Measurements from ENCODE around the gene RNF150.

RNF150 gene

DNA sequence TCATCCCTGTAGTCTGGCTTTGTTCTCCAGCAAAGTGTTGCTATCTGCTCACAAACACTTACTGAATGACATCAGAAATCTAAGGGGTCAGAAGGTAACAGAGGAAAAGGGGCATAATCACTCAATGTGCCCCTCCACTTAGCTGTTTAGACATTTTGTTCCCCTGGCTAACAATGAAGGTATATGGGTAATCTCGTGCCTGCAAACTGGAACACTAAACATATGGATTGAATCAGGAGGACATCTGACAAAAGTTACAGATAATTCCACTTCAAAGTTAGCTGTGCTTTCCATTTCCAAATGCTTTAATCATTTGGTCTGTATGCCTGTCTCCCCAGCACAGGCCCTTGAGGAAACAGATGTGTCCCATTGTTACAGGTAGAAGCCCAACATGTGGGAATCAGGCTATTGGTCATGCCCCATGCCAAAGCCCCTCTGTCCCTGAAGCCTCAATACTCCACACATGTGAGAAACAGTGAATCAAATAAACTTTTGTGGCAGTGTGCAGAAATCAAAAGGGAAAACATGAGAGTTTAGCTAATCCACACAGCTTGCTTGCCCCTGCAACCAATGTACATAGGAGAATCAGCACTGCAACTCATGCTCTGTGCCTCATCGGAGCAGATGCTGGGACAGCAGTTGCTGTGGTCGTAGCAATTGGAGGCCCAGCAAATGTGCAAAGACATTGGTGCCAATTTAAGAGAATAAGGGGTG, 111.7 kb downstream of the RNF150 start:
- no peaks in the 10 kb centered on the region for H3K27me3 ChIP-seq (ENCODE audit: low read depth, low read length)
- peaks cover 0 to 43% of the 10 kb centered on the region in 2 donors for H3K4me1 ChIP-seq (ENCODE audit: control insufficient read depth in 1 of 2, insufficient read depth in 2 of 2, low read length in 2 of 2)
- no peak overlapping the region for H3K4me3 ChIP-seq (ENCODE audit: low read depth in 1 of 2, low read length in 2 of 2)
- no peaks in the 10 kb centered on the region for H3K9me3 ChIP-seq (ENCODE audit: control insufficient read depth in 1 of 2, low read length in 2 of 2)
- H3K27ac ChIP-seq (ENCODE audit: low read length): no peak overlapping the region
- H3K36me3 ChIP-seq (ENCODE audit: control insufficient read depth in 1 of 2, insufficient read depth in 2 of 2, low read length in 2 of 2): no peaks in the 10 kb centered on the region

DNA sequence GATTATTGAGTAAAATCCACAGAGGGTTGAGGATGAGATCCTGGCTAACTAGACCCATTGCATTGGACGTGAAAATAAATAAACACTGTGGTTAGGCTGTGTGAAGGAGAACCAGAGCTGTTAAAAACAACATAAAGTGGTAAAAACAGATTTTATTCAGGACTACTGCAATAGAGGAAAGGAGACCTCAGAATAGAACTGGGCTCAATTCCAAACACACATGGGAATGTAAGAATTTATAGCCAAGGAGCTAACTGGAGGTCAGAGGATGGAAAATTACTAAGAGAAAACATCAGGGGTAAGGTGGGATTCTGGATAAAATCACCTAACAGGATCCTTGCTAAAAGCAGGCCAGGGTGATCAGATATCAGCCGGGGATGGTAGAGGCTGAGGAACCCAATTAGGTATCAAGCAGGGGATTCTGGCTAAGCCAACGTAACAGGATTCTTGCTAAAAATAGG, 112.4 kb downstream of the RNF150 start:
- H3K9me3 ChIP-seq (ENCODE audit: control insufficient read depth in 1 of 2, low read length in 2 of 2): no peaks in the 10 kb centered on the region
- H3K4me1 ChIP-seq (ENCODE audit: control insufficient read depth in 1 of 2, insufficient read depth in 2 of 2, low read length in 2 of 2): peaks cover 0 to 42% of the 10 kb centered on the region in 2 donors
- no peak overlapping the region for H3K27ac ChIP-seq (ENCODE audit: low read length)
- no peaks in the 10 kb centered on the region for H3K36me3 ChIP-seq (ENCODE audit: control insufficient read depth in 1 of 2, insufficient read depth in 2 of 2, low read length in 2 of 2)
- H3K4me3 ChIP-seq (ENCODE audit: low read depth in 1 of 2, low read length in 2 of 2): no peak overlapping the region
- no peaks in the 10 kb centered on the region for H3K27me3 ChIP-seq (ENCODE audit: low read depth, low read length)

DNA sequence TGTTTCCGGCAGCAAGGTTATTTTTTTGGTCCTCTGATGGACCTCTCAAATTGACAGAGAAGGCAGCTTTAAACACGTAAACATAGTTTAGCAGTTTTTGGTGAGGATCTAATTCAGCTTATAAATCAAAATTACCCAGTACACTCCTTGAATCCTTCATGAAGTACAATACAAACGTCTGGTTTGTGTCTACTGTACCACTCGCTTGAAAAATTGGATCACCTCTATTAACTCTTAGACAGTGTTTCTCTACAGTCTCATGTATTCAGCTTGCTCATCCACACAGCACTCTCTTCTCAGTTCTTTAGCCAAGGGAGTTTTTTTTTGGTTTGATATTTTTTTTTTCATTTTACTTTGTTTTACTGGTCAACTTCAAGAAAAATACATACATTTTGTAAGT, 113.5 kb downstream of the RNF150 start:
- no peak overlapping the region for H3K27ac ChIP-seq (ENCODE audit: low read length)
- no peak overlapping the region for H3K4me3 ChIP-seq (ENCODE audit: low read depth in 1 of 2, low read length in 2 of 2)
- peaks cover 0 to 43% of the 10 kb centered on the region in 2 donors for H3K4me1 ChIP-seq (ENCODE audit: control insufficient read depth in 1 of 2, insufficient read depth in 2 of 2, low read length in 2 of 2)

DNA sequence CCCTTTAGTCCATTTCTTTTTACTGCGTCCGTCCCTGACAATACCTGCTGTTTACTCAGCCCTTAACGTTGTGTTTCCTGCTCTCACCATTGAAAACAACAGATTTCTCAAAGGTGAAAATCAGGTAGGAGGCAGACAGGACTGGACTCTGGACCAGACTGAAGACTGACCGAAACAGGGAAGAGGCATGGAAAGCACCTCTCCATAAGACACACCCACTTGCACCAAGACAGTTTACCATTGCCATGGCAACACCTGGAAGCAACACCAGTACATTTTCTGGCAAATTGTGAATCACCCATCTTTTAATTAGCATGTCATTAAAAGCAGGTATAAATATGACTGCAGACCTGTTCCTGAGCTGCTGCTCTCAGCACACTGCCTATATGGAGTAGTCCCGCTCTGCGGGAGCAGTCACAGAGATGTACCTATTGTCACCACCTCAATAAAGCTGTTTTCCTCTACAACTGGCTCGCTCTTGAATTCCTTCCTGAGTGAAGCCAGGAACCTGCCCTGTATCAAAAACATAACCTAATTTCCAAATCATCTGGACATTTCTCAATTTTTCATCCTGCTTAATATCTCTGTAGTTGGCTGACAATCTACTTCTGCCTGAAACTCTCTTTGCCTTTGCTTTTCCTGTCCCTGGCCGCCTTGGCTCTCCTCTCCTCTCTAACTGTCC, 117.0 kb downstream of the RNF150 start:
- Histone ChIP-seq H3K4me1 (ENCODE audit: control insufficient read depth in 1 of 2, insufficient read depth in 2 of 2, low read length in 2 of 2) (peaks cover 0 to 38% of the 10 kb centered on the region in 2 donors), H3K27me3 (ENCODE audit: low read depth, low read length) (no peaks in the 10 kb centered on the region), H3K4me3 (ENCODE audit: low read depth in 1 of 2, low read length in 2 of 2) (no peak overlapping the region), H3K36me3 (ENCODE audit: control insufficient read depth in 1 of 2, insufficient read depth in 2 of 2, low read length in 2 of 2) (no peaks in the 10 kb centered on the region), H3K9me3 (ENCODE audit: control insufficient read depth in 1 of 2, low read length in 2 of 2) (no peaks in the 10 kb centered on the region), H3K27ac (ENCODE audit: low read length) (no peak overlapping the region)

More for the DNA sequence above, 113.5 kb downstream of the RNF150 start:
- H3K9me3 ChIP-seq (ENCODE audit: control insufficient read depth in 1 of 2, low read length in 2 of 2): no peaks in the 10 kb centered on the region
- no peaks in the 10 kb centered on the region for H3K36me3 ChIP-seq (ENCODE audit: control insufficient read depth in 1 of 2, insufficient read depth in 2 of 2, low read length in 2 of 2)
- no peaks in the 10 kb centered on the region for H3K27me3 ChIP-seq (ENCODE audit: low read depth, low read length)

DNA sequence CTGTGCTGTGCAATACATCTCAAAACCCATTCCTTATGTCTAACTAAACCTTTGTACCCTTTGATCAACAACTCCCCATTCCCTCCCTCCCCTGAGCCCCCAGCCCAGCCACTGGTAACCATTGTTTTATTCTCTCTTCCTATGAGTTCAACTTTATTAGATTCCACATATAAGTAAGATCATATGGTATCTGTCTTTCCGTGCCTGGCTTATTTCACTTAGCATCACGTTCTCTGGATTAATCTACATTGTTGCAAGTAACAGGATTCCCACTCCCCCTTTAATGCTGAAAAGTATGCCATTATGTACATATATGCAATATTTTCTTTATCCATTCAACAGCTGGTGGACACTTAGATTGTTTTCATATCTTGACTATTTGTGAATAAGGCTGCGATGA, 119.4 kb downstream of the RNF150 start:
- no peaks in the 10 kb centered on the region for H3K9me3 ChIP-seq (ENCODE audit: control insufficient read depth in 1 of 2, low read length in 2 of 2)
- H3K4me1 ChIP-seq (ENCODE audit: control insufficient read depth in 1 of 2, insufficient read depth in 2 of 2, low read length in 2 of 2): peaks cover 0 to 21% of the 10 kb centered on the region in 2 donors
- H3K36me3 ChIP-seq (ENCODE audit: control insufficient read depth in 1 of 2, insufficient read depth in 2 of 2, low read length in 2 of 2): no peaks in the 10 kb centered on the region
- no peak overlapping the region for H3K4me3 ChIP-seq (ENCODE audit: low read depth in 1 of 2, low read length in 2 of 2)
- no peaks in the 10 kb centered on the region for H3K27me3 ChIP-seq (ENCODE audit: low read depth, low read length)
- no peak overlapping the region for H3K27ac ChIP-seq (ENCODE audit: low read length)

DNA sequence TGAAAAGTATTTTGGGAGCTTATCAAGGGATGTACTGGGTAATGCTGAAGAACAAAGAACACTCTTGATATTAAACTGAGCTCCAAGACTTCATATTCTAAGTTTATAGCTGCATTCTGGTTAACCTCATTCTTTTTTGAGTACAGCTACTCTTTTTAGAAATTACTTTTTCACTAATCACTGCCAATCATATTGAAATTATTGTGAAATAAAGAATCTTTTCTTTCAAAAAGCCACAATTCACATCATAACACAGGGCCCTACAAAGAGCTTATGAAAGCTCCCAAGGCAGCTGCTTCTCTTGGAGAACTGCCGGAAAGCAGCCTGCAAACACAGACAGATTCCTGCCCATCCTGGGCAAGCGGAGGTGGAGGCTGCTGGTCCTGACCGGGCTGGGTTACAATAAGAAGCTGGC, 121.4 kb downstream of the RNF150 start:
- no peaks in the 10 kb centered on the region for H3K9me3 ChIP-seq (ENCODE audit: control insufficient read depth in 1 of 2, low read length in 2 of 2)
- H3K27me3 ChIP-seq (ENCODE audit: low read depth, low read length): no peaks in the 10 kb centered on the region
- peaks cover 0 to 20% of the 10 kb centered on the region in 2 donors for H3K4me1 ChIP-seq (ENCODE audit: control insufficient read depth in 1 of 2, insufficient read depth in 2 of 2, low read length in 2 of 2)
- no peaks in the 10 kb centered on the region for H3K36me3 ChIP-seq (ENCODE audit: control insufficient read depth in 1 of 2, insufficient read depth in 2 of 2, low read length in 2 of 2)
- no peak overlapping the region for H3K4me3 ChIP-seq (ENCODE audit: low read depth in 1 of 2, low read length in 2 of 2)
- H3K27ac ChIP-seq (ENCODE audit: low read length): no peak overlapping the region

DNA sequence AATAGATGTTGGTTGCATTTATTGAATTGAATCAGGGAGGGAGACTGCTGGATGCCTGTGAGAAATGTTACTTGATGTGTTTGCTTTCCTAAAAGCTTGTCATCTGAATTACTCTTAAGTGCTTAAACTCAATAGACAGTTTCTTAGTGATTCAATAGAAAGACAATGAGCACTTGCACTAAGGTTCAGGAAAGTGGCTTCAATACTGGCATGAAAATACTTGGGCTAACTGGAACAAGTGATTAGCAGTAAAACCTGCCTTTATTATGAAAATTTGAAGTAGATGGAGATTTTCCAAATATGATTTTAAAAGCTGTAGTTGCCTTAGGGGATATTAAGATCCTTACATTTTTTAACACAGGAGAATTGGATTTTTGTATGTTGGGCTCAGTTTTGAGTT, 123.3 kb downstream of the RNF150 start:
- Histone ChIP-seq H3K9me3 (ENCODE audit: control insufficient read depth in 1 of 2, low read length in 2 of 2) (no peaks in the 10 kb centered on the region), H3K4me1 (ENCODE audit: control insufficient read depth in 1 of 2, insufficient read depth in 2 of 2, low read length in 2 of 2) (peaks cover 0 to 8% of the 10 kb centered on the region in 2 donors), H3K4me3 (ENCODE audit: low read depth in 1 of 2, low read length in 2 of 2) (no peak overlapping the region), H3K27ac (ENCODE audit: low read length) (no peak overlapping the region), H3K36me3 (ENCODE audit: control insufficient read depth in 1 of 2, insufficient read depth in 2 of 2, low read length in 2 of 2) (no peaks in the 10 kb centered on the region), H3K27me3 (ENCODE audit: low read depth, low read length) (no peaks in the 10 kb centered on the region)

DNA sequence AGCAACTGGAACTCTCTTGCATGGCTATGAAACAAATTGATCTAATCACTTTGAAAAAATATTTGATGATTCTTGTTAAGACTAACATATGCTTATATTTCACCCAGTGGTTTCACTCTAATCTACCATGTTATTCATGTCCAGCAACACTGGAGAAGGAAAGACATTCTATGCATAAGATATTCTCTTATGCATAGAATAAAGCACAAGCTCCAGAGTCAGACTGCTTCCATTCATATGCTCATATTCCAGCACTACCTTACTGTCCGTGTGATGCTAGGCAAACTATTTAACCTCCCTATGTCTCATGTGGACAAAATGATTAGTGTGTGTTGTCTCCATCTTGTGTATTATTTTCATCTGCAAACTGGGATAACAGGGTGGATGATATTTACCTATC, 124.1 kb downstream of the RNF150 start:
- Histone ChIP-seq H3K9me3 (ENCODE audit: control insufficient read depth in 1 of 2, low read length in 2 of 2) (no peaks in the 10 kb centered on the region), H3K4me1 (ENCODE audit: control insufficient read depth in 1 of 2, insufficient read depth in 2 of 2, low read length in 2 of 2) (peaks cover 0 to 9% of the 10 kb centered on the region in 2 donors), H3K27ac (ENCODE audit: low read length) (no peak overlapping the region), H3K27me3 (ENCODE audit: low read depth, low read length) (no peaks in the 10 kb centered on the region), H3K36me3 (ENCODE audit: control insufficient read depth in 1 of 2, insufficient read depth in 2 of 2, low read length in 2 of 2) (no peaks in the 10 kb centered on the region), H3K4me3 (ENCODE audit: low read depth in 1 of 2, low read length in 2 of 2) (no peak overlapping the region)

DNA sequence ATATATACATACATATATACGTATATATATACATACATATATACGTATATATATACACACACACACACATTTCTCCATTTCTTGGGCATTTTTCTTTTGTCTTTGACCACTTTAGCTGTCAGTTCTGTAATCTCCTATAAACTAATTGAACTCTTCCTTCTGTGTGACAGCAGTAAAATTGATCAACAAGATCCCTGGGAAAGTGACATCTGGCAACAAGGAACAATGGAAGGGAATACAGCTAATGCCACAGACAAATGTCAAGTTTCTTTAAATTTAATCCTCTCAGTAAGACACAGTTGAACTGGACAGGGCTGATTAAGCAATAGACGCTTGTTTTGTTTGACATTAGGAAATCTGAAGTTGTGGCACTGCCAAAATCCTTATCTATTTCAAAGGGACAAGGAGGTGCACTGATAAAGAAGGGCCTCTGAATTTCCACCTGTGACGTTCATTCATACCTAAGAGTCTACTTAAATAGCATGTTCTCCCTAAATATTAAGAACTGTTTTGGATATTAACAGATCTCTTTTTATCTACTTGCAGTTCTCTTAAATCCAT, 126.9 kb downstream of the RNF150 start:
- no peaks in the 10 kb centered on the region for H3K27me3 ChIP-seq (ENCODE audit: low read depth, low read length)
- no peak overlapping the region for H3K27ac ChIP-seq (ENCODE audit: low read length)
- no peaks in the 10 kb centered on the region for H3K9me3 ChIP-seq (ENCODE audit: control insufficient read depth in 1 of 2, low read length in 2 of 2)
- no peaks in the 10 kb centered on the region for H3K36me3 ChIP-seq (ENCODE audit: control insufficient read depth in 1 of 2, insufficient read depth in 2 of 2, low read length in 2 of 2)
- peaks cover 0 to 4% of the 10 kb centered on the region in 2 donors for H3K4me1 ChIP-seq (ENCODE audit: control insufficient read depth in 1 of 2, insufficient read depth in 2 of 2, low read length in 2 of 2)
- H3K4me3 ChIP-seq (ENCODE audit: low read depth in 1 of 2, low read length in 2 of 2): no peak overlapping the region

DNA sequence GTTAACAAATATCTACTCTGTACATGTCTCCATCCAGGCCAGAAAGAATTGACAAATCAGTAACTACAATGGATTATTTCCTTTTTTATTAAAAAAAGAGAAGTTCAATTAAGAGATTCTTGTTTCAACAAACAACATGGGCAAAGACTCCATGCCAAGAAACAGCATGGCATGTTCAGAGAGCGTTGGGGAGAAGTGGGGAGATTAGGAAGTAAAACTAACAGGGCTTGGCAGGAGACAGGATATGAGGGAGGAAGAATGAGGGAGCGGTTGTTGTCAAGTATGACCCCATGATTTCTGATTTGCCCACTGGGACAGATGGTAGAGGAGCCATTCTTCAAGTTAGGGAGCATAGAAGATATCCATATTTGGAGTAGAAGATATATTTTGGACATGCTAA, 128.4 kb downstream of the RNF150 start:
- Histone ChIP-seq H3K27ac (ENCODE audit: low read length) (no peak overlapping the region), H3K27me3 (ENCODE audit: low read depth, low read length) (no peaks in the 10 kb centered on the region), H3K36me3 (ENCODE audit: control insufficient read depth in 1 of 2, insufficient read depth in 2 of 2, low read length in 2 of 2) (no peaks in the 10 kb centered on the region), H3K4me1 (ENCODE audit: control insufficient read depth in 1 of 2, insufficient read depth in 2 of 2, low read length in 2 of 2) (peaks cover 0 to 4% of the 10 kb centered on the region in 2 donors), H3K9me3 (ENCODE audit: control insufficient read depth in 1 of 2, low read length in 2 of 2) (no peaks in the 10 kb centered on the region), H3K4me3 (ENCODE audit: low read depth in 1 of 2, low read length in 2 of 2) (no peak overlapping the region)

DNA sequence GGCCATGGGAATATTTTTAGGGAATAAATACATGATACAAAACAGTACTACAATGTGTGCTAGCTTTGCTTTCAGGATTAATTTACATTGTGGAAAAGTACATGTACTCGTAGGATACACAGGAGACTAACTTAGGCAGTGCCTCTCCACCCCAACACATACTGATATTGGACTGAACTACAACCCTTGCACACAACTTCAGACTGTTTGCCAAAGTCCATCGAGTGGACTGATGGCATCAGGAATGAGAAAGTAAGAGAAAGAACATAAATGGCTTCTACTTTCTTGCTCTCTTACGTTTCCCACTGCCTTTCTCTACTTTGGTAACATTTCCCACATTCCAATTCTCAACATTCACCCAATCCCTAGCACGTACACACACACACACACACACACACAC, 130.1 kb downstream of the RNF150 start:
- Histone ChIP-seq H3K4me1 (ENCODE audit: control insufficient read depth in 1 of 2, insufficient read depth in 2 of 2, low read length in 2 of 2) (peaks cover 0 to 4% of the 10 kb centered on the region in 2 donors), H3K9me3 (ENCODE audit: control insufficient read depth in 1 of 2, low read length in 2 of 2) (no peaks in the 10 kb centered on the region), H3K36me3 (ENCODE audit: control insufficient read depth in 1 of 2, insufficient read depth in 2 of 2, low read length in 2 of 2) (no peaks in the 10 kb centered on the region), H3K27me3 (ENCODE audit: low read depth, low read length) (no peaks in the 10 kb centered on the region), H3K4me3 (ENCODE audit: low read depth in 1 of 2, low read length in 2 of 2) (no peak overlapping the region), H3K27ac (ENCODE audit: low read length) (peak overlapping the region; percentile 48)
